Activated naive CD8-positive, alpha-beta T cell (primary cell): ENCODE data around the gene GLS2.
A peak's percentile ranks its signal among the peaks of the same experiment; 100 is the strongest.

Experiments
- H3K27ac Mint-ChIP-seq: one replicate; pipeline ENCODE4 v1.8.0; 2021; ENCODE audit warnings: mixed read lengths
- H3K27me3 Mint-ChIP-seq: one replicate; pipeline ENCODE4 v1.8.0; 2021; ENCODE audit warnings: mixed read lengths
- H3K36me3 Mint-ChIP-seq: one replicate; pipeline ENCODE4 v1.8.0; 2021; ENCODE audit warnings: mixed read lengths
- H3K4me1 Mint-ChIP-seq: one replicate; pipeline ENCODE4 v1.8.0; 2021; ENCODE audit warnings: low read depth, mixed read lengths
- H3K4me3 Mint-ChIP-seq: one replicate; pipeline ENCODE4 v1.8.0; 2021; ENCODE audit warnings: mild to moderate bottlenecking, mixed read lengths
- H3K9me3 Mint-ChIP-seq: one replicate; pipeline ENCODE4 v1.8.0; 2021; ENCODE audit warnings: low read depth, mixed read lengths

Gene GLS2

DNA sequence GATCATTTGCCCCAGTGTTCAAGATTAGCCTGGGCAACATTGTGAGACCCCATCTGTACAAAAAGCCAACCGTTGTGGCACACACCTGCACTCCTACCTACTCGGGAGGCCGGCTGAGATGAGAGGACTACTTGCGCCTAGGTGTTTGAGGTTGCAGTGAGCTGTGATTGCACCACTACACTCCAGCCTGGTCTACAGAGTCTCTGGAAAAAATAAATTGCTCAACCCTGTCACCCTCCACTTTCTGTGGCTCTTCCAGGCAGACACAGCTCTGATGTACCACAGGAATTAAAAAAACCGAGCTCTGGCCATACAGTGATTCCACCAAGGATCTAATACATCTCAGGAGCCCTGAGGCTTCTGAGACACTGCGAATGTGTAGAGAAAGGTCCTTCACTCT is 53.1 kb downstream of the GLS2 start:
- peaks cover 5% of the 10 kb centered on the region for H3K36me3 Mint-ChIP-seq
- H3K4me1 Mint-ChIP-seq: no peaks in the 10 kb centered on the region
- H3K27me3 Mint-ChIP-seq: no peaks in the 10 kb centered on the region
- no peak overlapping the region for H3K27ac Mint-ChIP-seq
- no peaks in the 10 kb centered on the region for H3K9me3 Mint-ChIP-seq
- H3K4me3 Mint-ChIP-seq: no peak overlapping the region

DNA sequence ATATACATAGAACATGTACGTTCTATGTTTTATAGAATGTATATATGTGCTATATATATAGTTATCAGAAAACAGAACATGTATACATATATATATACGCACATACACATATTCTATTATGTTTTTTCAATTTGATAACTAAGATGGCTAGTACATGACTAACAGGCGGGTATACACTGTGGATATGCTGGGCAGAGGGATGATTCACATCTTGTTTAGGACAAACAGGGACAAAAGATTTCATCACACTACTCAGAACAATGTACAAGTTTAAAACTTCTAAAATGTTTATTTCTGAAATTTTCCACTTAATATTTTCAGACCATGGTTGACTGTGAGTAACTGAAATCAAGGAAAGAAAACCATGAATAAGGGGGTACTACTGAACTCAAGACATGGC is 56.1 kb downstream of the GLS2 start:
- H3K4me3 Mint-ChIP-seq: no peak overlapping the region
- H3K36me3 Mint-ChIP-seq: peaks cover 7% of the 10 kb centered on the region
- H3K27ac Mint-ChIP-seq: no peak overlapping the region
- H3K9me3 Mint-ChIP-seq: no peaks in the 10 kb centered on the region
- no peaks in the 10 kb centered on the region for H3K4me1 Mint-ChIP-seq
- no peaks in the 10 kb centered on the region for H3K27me3 Mint-ChIP-seq

DNA sequence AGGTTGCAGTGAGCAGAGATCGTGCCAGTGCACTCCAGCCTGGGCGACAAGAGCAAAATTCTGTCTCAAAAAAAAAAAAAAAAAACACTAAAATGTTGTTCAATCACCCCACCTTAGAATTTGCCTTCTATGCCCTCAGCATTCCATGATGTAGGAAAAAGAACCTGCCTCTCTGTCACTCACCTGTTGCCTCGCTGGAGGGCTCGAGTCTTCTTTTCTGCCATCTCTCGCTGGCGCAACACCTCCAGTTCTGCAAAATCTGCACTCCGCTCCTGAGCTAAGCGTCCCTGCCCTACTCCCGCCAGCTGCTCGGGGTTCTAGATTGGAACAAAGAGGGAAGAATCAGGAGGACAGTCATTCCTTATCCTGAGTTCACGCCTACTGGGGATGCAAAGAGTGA is 56.7 kb downstream of the GLS2 start:
- Mint-ChIP-seq H3K27ac (no peak overlapping the region), H3K4me1 (no peaks in the 10 kb centered on the region), H3K4me3 (no peak overlapping the region), H3K27me3 (no peaks in the 10 kb centered on the region), H3K9me3 (no peaks in the 10 kb centered on the region), H3K36me3 (peaks cover 7% of the 10 kb centered on the region)

DNA sequence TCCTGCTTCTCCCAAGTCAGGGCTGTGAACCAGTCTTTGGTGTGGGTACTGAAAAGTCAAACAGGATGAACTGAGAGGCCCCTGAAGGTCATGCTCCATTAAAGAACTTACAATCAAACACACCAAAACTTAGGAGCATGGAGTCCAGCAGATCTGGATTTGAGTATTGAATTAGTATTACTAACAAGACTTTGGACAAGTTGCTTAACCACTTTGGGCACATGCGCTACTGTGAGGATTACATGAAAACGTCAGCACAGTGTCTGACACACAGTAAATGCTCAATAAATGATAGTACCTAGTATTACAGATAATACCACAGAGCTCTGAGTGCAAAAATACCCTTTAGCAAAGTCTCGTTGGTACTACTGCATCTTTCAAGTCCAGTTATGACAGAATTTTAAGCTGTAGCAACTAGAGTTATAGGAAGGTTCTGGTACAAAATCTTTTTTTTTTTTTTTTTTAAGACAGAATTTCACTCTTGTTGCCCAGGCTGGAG is 62.0 kb downstream of the GLS2 start:
- Mint-ChIP-seq H3K4me1 (peaks cover 11% of the 10 kb centered on the region), H3K36me3 (peaks cover 13% of the 10 kb centered on the region), H3K27ac (no peak overlapping the region), H3K4me3 (no peak overlapping the region), H3K9me3 (no peaks in the 10 kb centered on the region), H3K27me3 (no peaks in the 10 kb centered on the region)

DNA sequence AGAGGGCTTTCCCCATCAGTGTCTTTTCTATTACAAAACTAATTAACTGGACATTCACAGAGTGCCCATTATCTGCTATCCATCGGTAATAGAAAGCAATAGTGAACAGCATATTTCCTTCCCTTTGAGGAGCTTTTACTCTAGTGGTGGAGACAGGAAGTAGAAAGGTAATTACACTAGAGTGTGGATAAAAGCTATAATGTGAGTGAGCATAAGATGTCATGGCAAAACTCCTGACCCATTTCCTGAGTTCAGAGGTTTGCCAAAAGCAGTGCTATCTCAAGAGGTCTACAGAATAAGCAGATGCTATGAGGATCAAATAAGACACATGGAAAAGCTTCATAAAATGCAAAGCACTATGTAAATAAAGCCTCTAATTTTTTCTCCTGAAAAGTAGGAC is 62.8 kb downstream of the GLS2 start:
- Mint-ChIP-seq H3K4me1 (peaks cover 11% of the 10 kb centered on the region), H3K27ac (peak overlapping the region; percentile 77), H3K4me3 (no peak overlapping the region), H3K9me3 (no peaks in the 10 kb centered on the region), H3K36me3 (peaks cover 20% of the 10 kb centered on the region), H3K27me3 (no peaks in the 10 kb centered on the region)
